Neural cell (in vitro differentiated cells): ENCODE measurements around the gene C19orf53.

ENCODE experiments used
- CTCF ChIP-seq: fragments of 450-650 bp; IDR thresholded peaks from 2 replicates; pipeline ENCODE4 v1.5.1; 2014; ENCODE audit warnings: antibody characterized with exemption, mild to moderate bottlenecking, moderate library complexity; ENCODE audit not compliant: poor library complexity, severe bottlenecking
- EZH2 ChIP-seq: fragments of 200-600, 300-800 bp; shearing (Covaris generic), sonication (generic); IDR thresholded peaks from 2 replicates; pipeline ENCODE4 v1.6.1; 2014; ENCODE audit warnings: antibody characterized with exemption, low read length, borderline replicate concordance, mild to moderate bottlenecking; ENCODE audit not compliant: insufficient read depth, poor library complexity, severe bottlenecking
- RAD21 ChIP-seq: fragments of 450-650 bp; conservative IDR thresholded peaks from 2 replicates; pipeline ENCODE4 v1.6.1; 2014; ENCODE audit warnings: antibody characterized with exemption, mild to moderate bottlenecking, moderate library complexity

GRCh38 chr19:13748169-13748828 is 26.0 kb upstream of the C19orf53 start:
- TF ChIP-seq CTCF (no peak), EZH2 (no peak), RAD21 (no peak)
